ENCODE results near the gene ERG. TPM values are rescaled to one million over a fixed set of nuclear protein-coding genes. Genes with fewer than 3 reads are reported as not detected.
A peak's percentile ranks its signal among the peaks of the same experiment; 100 is the strongest.

The ERG gene
- total RNA-seq, 3 donors from 2014 or later (not counting 1 experiment from before 2014, with no cell fraction given), result 0.36 to 0.58 TPM; not detected in 1

GRCh38 chr21:38474796-38475195 lies 23.5 kb downstream of the ERG start:
- TF ChIP-seq CTCF (IDR thresholded peaks at IDR 0.05), result no peak
- no peak overlapping the region for H3K4me3 Mint-ChIP-seq
- H3K27ac Mint-ChIP-seq, result no peak overlapping the region
- H3K9me3 Mint-ChIP-seq, result no peaks in the 10 kb centered on the region
- Histone ChIP-seq H3K9me3 (ENCODE audit: control insufficient read depth, insufficient read depth, low read length) (no peaks in the 10 kb centered on the region), H3K4me3 (ENCODE audit: low read length) (no peak overlapping the region), H3K36me3 (ENCODE audit: control insufficient read depth, insufficient read depth, low read length) (no peaks in the 10 kb centered on the region), H3K27me3 (ENCODE audit: control insufficient read depth, insufficient read depth, low read length) (peaks cover 5% of the 10 kb centered on the region), H3K27ac (ENCODE audit: low read length) (no peak overlapping the region), H3K4me1 (ENCODE audit: control insufficient read depth, insufficient read depth, low read length) (peaks cover 12% of the 10 kb centered on the region)
- 89% methylated on average over 8 of the region's 8 CpGs for WGBS (ENCODE audit: insufficient coverage)
- H3K4me1 Mint-ChIP-seq, result peaks cover 14 to 22% of the 10 kb centered on the region in 2 donors
- no peaks in the 10 kb centered on the region for H3K36me3 Mint-ChIP-seq
- ATAC-seq (no peak), DNase-seq (no peak)
- peaks cover 43 to 73% of the 10 kb centered on the region in 2 donors for H3K27me3 Mint-ChIP-seq (ENCODE audit: low read depth in 2 of 2)
- intact Hi-C loops (cut with micrococcal nuclease), result no loop called here

GRCh38 chr21:38474124-38474523 lies 24.2 kb downstream of the ERG start:
- ATAC-seq (no peak), DNase-seq (no peak)
- H3K4me3 ChIP-seq (ENCODE audit: low read length), result no peak overlapping the region
- Mint-ChIP-seq H3K4me1 (peaks cover 14 to 22% of the 10 kb centered on the region in 2 donors), H3K27me3 (ENCODE audit: low read depth in 2 of 2) (peaks cover 43 to 73% of the 10 kb centered on the region in 2 donors), H3K27ac (no peak overlapping the region), H3K36me3 (no peaks in the 10 kb centered on the region), H3K9me3 (no peaks in the 10 kb centered on the region), H3K4me3 (no peak overlapping the region)
- intact Hi-C loops (cut with micrococcal nuclease), result no loop called here
- no peak overlapping the region for H3K27ac ChIP-seq (ENCODE audit: low read length)
- H3K27me3 ChIP-seq (ENCODE audit: control insufficient read depth, insufficient read depth, low read length), result peaks cover 5% of the 10 kb centered on the region
- TF ChIP-seq CTCF (IDR thresholded peaks at IDR 0.05), result no peak
- H3K36me3 ChIP-seq (ENCODE audit: control insufficient read depth, insufficient read depth, low read length), result no peaks in the 10 kb centered on the region
- 59% methylated on average over 7 of the region's 7 CpGs for WGBS (ENCODE audit: insufficient coverage)
- no peaks in the 10 kb centered on the region for H3K9me3 ChIP-seq (ENCODE audit: control insufficient read depth, insufficient read depth, low read length)
- H3K4me1 ChIP-seq (ENCODE audit: control insufficient read depth, insufficient read depth, low read length), result peaks cover 10% of the 10 kb centered on the region

- TF ChIP-seq CTCF (IDR thresholded peaks at IDR 0.05), result no peak
Observed at GRCh38 chr21:38472412-38473108, 25.7 kb downstream of the ERG start.

GRCh38 chr21:38471766-38472165 lies 26.5 kb downstream of the ERG start:
- Mint-ChIP-seq H3K4me3 (no peak overlapping the region), H3K27ac (no peak overlapping the region), H3K9me3 (no peaks in the 10 kb centered on the region), H3K4me1 (peaks cover 5 to 8% of the 10 kb centered on the region in 2 donors), H3K27me3 (ENCODE audit: low read depth in 2 of 2) (peaks cover 31 to 60% of the 10 kb centered on the region in 2 donors), H3K36me3 (no peaks in the 10 kb centered on the region)
- DNase-seq (no peak), ATAC-seq (no peak)
- WGBS (ENCODE audit: insufficient coverage), result 93% methylated on average over 3 of the region's 5 CpGs
- H3K4me3 ChIP-seq (ENCODE audit: low read length), result no peak overlapping the region
- intact Hi-C loops (cut with micrococcal nuclease), result no loop called here
- H3K27ac ChIP-seq (ENCODE audit: low read length), result no peak overlapping the region
- H3K4me1 ChIP-seq (ENCODE audit: control insufficient read depth, insufficient read depth, low read length), result no peaks in the 10 kb centered on the region
- TF ChIP-seq CTCF (IDR thresholded peaks at IDR 0.05), result no peak
- H3K27me3 ChIP-seq (ENCODE audit: control insufficient read depth, insufficient read depth, low read length), result peaks cover 2% of the 10 kb centered on the region
- no peaks in the 10 kb centered on the region for H3K9me3 ChIP-seq (ENCODE audit: control insufficient read depth, insufficient read depth, low read length)
- no peaks in the 10 kb centered on the region for H3K36me3 ChIP-seq (ENCODE audit: control insufficient read depth, insufficient read depth, low read length)

More at GRCh38 chr21:38472412-38473108, 25.7 kb downstream of the ERG start:
- no peaks in the 10 kb centered on the region for H3K36me3 Mint-ChIP-seq
- Histone ChIP-seq H3K27me3 (ENCODE audit: control insufficient read depth, insufficient read depth, low read length) (peaks cover 5% of the 10 kb centered on the region), H3K36me3 (ENCODE audit: control insufficient read depth, insufficient read depth, low read length) (no peaks in the 10 kb centered on the region), H3K4me1 (ENCODE audit: control insufficient read depth, insufficient read depth, low read length) (no peaks in the 10 kb centered on the region), H3K9me3 (ENCODE audit: control insufficient read depth, insufficient read depth, low read length) (no peaks in the 10 kb centered on the region), H3K27ac (ENCODE audit: low read length) (no peak overlapping the region), H3K4me3 (ENCODE audit: low read length) (no peak overlapping the region)
- H3K4me1 Mint-ChIP-seq, result peaks cover 5 to 13% of the 10 kb centered on the region in 2 donors
- peaks cover 33 to 60% of the 10 kb centered on the region in 2 donors for H3K27me3 Mint-ChIP-seq (ENCODE audit: low read depth in 2 of 2)
- DNase-seq (no peak), ATAC-seq (peak in 2 of 3 donors; percentile 40 to 56)
- no peak overlapping the region for H3K4me3 Mint-ChIP-seq
- intact Hi-C loops (cut with micrococcal nuclease), result no loop called here
- H3K9me3 Mint-ChIP-seq, result no peaks in the 10 kb centered on the region
- H3K27ac Mint-ChIP-seq, result no peak overlapping the region
- WGBS (ENCODE audit: insufficient coverage), result 51% methylated on average over 21 of the region's 23 CpGs

All from natural killer cell (primary cell).